Activated T-cell treated with anti-CD3 and anti-CD28 coated beads, Interleukin-2, amount 50 U/mL, for 48 hours (primary cell): ENCODE data around the gene ATP6V0A1.
"Not testable (repeated sequence)": the region's sequence is repeated elsewhere in the genome, so short reads cannot be mapped to it uniquely, and the experiment has no call there.

Source experiments
- DNase-seq, 2 experiments: peaks; one replicate each; pipeline ENCODE4 v3.0.0-alpha.2; 2020

Gene ATP6V0A1

GRCh38 chr17:42438600-42439567 is 19.8 kb upstream of the ATP6V0A1 start:
- DNase-seq, result peak; percentile 53 to 63

GRCh38 chr17:42441371-42442195 is 17.1 kb upstream of the ATP6V0A1 start:
- DNase-seq, result no peak

- no peak for DNase-seq
Observed at GRCh38 chr17:42442196-42442565, 16.5 kb upstream of the ATP6V0A1 start.

- not testable (repeated sequence) for DNase-seq
Observed at GRCh38 chr17:42449176-42449575, 9.5 kb upstream of the ATP6V0A1 start.

- DNase-seq, result not testable (repeated sequence)
Observed at GRCh38 chr17:42449838-42450237, 8.8 kb upstream of the ATP6V0A1 start.

- not testable (repeated sequence) for DNase-seq
Observed at GRCh38 chr17:42451270-42451669, 7.4 kb upstream of the ATP6V0A1 start.

GRCh38 chr17:42453439-42453838 is 5.2 kb upstream of the ATP6V0A1 start:
- DNase-seq, result no peak

- not testable (repeated sequence) for DNase-seq
Observed at GRCh38 chr17:42454987-42455386, 3.7 kb upstream of the ATP6V0A1 start.

GRCh38 chr17:42456223-42457106 is 2.2 kb upstream of the ATP6V0A1 start:
- no peak for DNase-seq

- no peak for DNase-seq
Observed at GRCh38 chr17:42457107-42457792, 1.4 kb upstream of the ATP6V0A1 start.

- DNase-seq, result peak in 1 of 2 experiments; percentile 51
Observed at GRCh38 chr17:42459256-42459800, 650 bp downstream of the ATP6V0A1 start.

- DNase-seq, result no peak
Observed at GRCh38 chr17:42459801-42460281, 1.2 kb downstream of the ATP6V0A1 start.

GRCh38 chr17:42460371-42460770 is 1.7 kb downstream of the ATP6V0A1 start:
- DNase-seq, result no peak

- no peak for DNase-seq
Observed at GRCh38 chr17:42463976-42464400, 5.3 kb downstream of the ATP6V0A1 start.

- no peak for DNase-seq
Observed at GRCh38 chr17:42467889-42468288, 9.2 kb downstream of the ATP6V0A1 start.

- DNase-seq, result no peak
Observed at GRCh38 chr17:42472709-42473521, 14.2 kb downstream of the ATP6V0A1 start.

GRCh38 chr17:42474276-42474675 is 15.6 kb downstream of the ATP6V0A1 start:
- DNase-seq, result no peak

GRCh38 chr17:42475121-42475520 is 16.4 kb downstream of the ATP6V0A1 start:
- no peak for DNase-seq

GRCh38 chr17:42475835-42476234 is 17.2 kb downstream of the ATP6V0A1 start:
- no peak for DNase-seq

GRCh38 chr17:42476411-42476810 is 17.7 kb downstream of the ATP6V0A1 start:
- DNase-seq, result no peak

GRCh38 chr17:42477173-42477572 is 18.5 kb downstream of the ATP6V0A1 start:
- no peak for DNase-seq
